GM18861 (cell line): ENCODE data around the gene COL4A1.

Experiments used
- ATAC-seq: cut with Tn5 transposase; IDR thresholded peaks from one replicate; pipeline ENCODE4 v1.9.1; 2021; ENCODE audit not compliant: unreplicated experiment

The COL4A1 gene

DNA sequence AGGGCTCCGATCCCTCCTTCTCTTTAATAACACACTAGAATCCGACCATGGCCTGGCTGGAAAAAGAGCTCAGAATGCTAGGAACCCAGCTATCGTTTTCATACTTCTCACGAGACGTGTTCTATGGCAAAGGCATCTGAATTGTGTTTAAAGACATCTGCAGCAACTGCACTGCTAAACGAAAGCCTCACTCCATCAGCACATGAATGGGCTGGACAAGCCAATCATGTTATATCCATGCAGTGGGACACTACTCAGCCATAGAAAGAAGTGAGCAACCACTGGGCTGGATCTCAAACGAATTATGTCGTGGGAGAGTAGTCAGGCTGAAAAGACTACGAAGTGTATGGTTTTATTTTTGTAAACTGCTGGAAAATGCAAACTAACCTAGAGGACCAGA lies 136.1 kb downstream of the COL4A1 start:
- ATAC-seq = no peak

DNA sequence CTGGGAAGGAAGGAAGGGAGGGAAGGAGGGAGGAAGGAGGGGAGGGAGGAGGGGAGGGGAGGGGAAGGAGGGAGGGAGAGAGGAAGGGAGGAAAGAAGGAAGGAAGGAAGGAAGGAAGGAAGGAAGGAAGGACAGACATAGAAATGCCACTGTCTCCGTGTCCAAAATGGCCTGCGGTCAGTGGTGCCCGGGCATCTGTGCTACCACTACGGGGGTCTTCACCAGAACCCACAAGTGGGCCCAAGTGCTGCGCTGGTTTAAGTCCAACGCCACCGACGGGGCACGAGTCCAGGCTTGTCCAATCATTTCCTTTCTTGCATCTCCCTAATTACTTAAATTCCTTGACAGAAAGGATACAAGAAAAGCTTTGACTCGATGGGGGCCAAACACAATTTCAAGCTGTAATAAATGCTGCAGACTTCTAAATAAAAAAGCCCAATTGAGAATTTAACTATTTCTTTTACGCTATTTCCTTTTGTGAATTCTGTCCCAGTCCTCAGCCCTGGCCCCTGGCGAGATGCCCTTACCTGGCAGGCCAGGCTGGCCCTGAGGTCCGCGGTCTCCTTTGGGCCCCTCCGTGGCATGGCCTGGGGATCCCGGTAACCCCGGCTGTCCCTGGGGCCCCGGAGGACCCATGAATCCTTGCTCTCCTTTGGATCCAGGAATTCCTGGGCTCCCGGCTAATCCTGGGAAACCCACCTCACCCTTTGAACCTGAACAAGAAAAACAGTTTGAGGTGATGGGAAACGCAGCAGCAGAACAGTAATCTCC lies 136.8 kb downstream of the COL4A1 start:
- ATAC-seq = no peak

DNA sequence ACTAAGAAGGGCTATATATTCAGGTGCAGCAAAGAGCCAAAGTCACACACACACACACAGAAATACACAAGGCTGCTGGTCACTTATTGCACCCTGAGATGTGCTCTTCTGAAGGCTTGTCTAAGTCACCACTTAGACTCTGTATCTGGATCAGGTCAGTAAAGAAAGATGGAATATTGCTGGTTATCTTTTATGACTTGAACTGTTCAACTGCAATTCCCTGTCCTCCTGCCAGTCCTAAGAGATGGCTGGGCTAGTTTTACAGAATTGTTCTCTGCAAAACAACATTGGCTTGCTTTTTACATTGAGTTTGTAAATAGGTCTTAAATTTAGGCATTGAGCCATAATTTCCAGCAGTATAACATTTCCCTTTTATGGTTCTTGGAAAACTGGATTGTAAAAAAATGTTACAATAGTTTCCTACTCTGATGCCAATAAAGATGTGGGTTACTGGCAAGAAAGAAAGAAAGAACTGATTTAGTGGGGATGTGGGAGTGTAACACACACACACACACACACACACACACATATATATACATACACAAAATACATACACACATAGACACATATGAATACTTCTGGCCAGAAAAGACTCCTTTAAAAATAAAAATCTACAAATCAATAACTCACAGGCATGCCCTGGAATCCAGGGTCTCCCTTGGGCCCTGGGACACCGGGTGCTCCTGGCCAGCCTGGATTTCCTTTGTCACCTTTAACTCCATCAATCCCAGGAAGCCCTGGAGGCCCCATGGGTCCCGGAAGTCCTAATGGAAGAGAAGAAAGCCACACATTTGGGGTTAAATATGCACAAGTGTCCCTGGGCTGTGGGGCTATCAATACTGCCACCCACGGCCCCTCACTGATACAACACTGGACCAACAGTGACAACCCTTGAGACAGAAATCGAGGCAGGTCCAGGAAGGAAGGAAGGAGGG lies 137.7 kb downstream of the COL4A1 start:
- ATAC-seq = no peak

DNA sequence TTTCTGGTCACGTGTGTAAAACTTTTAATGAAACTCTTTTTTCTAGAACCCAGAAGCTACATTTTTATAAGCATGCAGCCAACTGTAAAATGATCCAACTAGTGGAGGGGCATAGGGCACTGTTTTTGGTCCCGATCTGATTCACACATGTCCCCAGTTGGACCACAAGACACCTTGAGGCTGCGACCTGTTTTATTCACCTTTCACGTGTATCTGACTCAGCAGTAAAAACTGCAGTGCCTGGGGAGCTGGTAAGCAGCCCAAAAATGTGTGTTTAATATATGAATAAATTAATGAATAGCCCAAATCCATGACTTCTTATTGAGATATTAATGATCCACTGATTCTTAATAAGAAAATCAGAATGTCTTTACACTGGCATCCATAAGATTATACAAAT lies 140.4 kb downstream of the COL4A1 start:
- ATAC-seq = no peak

DNA sequence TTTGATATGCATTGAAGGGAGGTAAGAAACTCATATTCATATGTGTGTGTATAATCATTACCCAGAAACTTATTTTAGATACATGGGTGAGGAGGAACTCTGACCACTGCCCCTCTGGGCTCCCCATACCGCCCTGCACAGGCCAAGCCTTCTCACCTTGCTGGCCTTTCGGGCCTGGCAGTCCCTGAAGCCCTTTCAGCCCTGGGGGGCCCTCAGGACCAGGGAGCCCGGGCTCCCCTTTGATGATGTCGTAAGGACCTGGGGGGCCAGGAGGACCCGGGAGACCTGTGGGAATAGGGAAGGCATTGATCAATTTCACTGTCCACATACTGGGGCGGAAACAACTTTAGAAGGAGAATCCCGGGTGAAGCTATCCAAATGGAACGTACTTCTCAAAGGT lies 142.3 kb downstream of the COL4A1 start:
- ATAC-seq = no peak

DNA sequence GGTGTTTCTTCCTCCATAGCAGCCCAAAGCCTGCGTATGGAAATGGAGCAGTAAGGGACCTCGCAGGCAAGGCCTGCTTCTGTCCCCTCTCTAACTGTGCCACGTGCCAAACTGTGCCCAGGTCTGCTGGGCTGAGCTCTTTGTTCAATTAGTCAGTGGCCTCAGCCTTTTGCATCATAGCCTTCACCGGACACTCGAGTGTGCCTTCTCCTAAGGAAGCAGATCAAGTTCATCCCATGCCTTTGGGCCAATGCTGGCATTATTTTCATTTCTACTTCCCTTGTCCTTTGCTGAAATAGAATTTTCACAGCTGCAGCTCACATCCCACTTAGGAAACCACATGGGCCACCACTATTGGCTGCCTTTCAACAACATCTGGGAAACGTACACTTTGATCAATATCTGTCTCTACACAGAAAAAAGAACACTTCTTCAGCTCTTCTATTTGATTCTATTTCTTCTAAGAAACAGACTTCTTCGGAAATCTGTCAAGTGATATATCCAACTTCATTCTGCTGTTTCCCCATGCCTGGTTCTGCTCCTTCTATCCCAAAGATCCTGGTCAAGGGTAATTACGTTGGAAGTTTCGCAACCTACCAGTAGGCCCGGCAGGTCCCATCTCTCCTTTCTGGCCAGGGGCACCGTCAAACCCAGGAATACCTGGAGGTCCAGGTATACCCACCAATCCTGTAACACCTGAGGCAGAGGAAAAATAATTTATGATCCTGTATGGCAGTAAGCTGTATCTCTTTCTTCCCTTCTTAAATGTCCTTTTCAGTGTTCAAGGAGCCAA lies 143.9 kb downstream of the COL4A1 start:
- no peak for ATAC-seq

DNA sequence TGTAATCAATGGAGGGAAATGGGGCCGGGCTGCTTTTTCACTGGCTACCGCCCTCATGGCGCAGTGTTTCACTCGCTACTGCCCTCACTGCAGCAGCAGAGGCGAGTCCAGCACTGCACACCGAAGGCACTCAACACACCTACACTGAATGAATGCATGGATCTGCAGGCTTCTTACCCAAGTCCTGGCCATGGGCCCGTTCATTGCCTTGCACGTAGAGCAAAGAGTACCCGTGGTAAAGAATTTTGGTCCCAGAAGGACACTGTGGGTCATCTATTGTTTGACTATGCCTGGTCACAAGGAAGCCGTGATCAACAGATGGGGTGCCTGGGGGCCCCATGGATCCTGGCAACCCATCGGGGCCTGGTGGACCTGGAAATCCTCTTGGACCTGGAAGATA lies 144.9 kb downstream of the COL4A1 start:
- ATAC-seq = no peak

DNA sequence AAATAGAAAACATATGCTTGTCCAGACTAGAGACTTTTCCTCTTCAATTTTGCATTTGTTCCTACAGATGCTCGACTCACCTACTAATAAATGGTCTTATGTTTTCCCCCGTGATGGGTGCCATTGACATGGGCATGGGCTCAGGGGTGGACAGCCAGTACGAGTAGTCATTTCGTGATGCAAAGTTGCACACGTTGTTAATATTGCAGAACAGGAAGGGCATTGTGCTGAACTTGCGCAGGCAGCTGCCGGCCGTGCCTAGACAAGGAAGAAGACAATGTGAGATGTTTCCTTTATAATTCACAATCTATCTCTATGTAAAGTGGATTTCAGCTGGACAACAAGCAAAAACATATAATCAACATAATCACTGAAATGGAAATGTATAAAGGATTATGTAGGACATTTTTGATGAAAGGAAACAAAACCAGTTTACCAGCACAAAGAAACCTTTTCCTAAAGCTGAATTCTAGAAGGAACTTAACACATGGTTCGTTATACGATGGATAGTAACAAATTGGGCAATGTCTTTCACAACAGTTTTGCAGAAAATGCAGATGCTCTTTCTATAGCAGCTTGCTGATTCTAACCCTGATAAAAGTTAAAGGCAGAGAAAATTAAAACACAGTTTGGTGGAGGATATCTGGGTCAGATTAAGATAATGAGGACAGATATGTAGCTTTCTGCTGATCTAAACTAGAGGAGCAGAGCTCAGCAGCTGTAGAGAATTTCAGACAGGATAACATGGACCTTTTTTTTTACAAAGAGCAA lies 145.7 kb downstream of the COL4A1 start:
- no peak for ATAC-seq

DNA sequence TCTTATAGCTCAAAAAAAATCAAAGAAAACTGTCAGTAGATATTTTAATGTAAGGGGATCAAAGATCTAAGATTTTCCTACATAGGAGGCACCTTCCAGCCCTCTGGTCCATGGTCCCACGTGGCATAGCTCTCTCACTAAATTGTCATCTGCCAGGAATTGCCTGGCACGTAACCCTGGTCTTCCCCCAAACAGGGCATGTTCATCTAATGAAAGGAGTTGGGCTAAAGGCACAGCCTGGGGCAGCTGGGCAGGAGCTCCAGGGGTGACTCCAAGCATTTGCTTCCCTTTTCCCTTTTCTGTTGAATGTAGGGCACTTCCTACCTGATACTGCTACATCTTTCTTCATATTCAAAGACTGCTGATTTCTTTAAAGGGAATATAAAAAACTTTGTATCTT lies 148.7 kb downstream of the COL4A1 start:
- ATAC-seq = no peak

DNA sequence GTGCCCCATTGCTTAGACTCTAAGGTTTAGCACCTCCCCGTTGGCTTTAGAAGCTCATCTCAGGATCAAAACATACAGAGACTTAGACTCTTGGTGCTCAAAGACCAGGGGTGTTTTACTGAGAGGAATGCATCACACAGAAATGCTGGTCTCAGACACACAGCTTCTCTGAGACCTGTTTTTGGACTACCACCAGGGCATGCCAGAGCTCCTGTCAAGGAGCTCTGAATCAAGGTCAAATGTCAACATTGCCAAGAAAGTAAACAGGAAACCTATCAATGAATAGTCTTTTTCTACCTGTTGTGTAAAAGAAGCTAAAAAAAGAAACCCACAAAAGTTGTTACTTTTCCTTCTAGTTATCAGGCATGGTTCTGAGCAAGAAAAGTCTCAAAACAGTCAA lies 149.2 kb downstream of the COL4A1 start:
- no peak for ATAC-seq

DNA sequence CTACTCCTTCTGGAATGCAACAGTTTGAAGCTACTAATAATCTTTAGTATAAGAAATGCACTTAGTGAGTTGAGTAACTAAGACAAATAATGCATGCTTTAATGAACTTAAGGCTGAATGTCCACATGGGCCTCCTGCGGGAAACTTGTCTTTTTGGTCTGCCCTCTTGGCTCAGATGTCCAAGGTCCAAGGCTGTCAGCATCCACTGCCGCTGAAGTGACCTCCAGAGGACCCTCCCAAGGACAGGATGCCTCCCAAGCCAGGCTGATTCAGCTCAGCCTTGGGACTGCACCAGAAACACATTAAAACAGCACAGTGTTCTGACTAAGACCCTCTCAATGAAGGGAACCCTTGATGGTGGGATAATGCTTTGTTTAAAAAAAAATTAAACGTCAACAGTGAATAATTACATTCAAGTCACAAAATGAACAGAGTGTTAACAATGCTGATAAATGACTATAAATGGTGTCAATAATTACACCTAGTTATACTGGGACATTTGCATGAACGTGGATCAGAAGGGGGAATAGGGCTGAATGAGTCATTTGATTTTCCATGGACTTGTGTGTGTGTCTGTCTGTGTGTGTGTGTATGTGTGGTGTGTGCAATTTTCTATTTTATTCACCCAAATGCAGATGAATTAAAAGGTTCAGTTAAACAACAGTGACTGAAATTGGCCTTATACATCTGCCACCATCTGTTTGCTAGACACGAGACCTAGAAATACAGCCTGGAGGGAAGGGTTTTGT lies 150.5 kb downstream of the COL4A1 start:
- ATAC-seq = no peak

DNA sequence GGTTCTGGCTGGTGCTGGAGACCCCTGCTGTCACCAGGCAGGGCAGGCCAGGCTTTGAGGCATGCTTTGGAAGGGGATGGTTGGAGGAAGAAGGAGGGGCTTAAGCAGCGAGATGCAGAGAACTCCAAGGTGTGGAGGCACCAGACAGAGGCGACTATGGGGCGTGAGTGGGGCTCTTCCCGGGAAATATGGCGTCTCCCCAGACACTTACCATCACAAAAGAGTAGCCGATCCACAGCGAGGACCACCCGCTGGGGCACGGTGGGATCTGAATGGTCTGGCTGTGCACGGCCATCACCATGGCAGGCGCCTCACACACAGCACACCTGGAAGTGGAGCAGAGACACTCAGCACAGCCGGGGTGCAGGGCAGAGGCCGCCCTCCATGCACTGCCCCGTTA lies 151.9 kb downstream of the COL4A1 start:
- ATAC-seq = no peak

DNA sequence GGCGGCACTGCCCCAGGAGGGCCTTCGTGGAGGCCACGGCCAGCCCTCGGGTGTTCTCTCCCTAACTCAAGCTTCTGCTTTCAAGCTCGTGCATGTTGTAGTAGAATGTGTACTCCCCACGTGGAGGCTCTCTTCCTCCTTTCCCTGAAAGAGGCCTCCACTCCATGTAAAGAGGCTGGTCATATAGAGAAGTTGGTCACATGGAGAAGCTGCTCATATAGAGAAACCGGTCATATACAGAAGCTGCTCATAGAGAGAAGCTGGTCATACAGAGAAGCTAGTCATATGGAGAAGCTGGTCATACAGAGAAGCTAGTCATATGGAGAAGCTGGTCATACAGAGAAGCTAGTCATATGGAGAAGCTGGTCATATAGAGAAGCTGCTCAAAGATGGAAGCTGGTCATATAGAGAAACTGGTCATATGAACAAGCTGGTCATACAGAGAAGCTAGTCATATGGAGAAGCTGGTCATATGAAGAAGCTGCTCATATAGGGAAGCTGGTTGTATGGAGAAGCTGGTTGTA lies 152.5 kb downstream of the COL4A1 start:
- no peak for ATAC-seq

DNA sequence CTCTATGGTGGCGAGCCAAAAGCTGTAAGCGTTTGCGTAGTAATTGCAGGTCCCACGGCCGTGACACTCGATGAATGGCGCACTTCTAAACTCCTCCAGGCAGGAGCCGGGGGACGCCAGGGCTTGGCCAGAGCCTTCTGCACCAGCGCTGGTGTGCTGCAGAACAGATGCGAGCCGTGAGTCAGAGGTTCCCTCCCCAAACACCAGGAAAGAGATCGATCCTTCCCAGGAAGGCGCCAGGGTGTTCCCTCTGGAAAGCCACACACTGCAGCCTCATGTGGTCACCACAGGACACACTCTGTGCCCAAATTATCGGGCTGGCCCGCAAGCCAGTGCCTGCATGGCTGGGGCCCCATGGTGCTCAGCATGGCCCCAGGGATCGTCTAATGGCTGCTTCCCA lies 154.6 kb downstream of the COL4A1 start:
- no peak for ATAC-seq

DNA sequence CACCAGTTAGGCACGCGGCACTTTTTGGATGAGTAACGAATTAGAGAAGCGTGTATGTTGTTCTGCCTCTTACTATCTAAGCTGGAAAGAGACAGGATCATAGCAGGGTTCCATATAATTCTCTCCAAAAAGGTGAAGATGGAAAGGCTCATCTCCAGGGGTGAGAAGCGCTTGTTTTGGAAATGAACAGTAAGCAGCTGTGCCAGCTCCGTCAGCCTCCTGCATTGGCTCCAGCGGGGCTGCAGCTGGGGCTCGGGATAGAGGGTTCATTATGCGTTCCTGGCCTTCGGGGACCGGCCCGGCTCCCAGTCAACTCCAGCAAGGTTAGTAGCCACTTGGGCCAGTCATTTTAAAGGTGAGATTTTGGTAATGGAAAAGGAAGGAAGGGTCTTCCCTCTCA lies 155.5 kb downstream of the COL4A1 start:
- ATAC-seq = no peak

DNA sequence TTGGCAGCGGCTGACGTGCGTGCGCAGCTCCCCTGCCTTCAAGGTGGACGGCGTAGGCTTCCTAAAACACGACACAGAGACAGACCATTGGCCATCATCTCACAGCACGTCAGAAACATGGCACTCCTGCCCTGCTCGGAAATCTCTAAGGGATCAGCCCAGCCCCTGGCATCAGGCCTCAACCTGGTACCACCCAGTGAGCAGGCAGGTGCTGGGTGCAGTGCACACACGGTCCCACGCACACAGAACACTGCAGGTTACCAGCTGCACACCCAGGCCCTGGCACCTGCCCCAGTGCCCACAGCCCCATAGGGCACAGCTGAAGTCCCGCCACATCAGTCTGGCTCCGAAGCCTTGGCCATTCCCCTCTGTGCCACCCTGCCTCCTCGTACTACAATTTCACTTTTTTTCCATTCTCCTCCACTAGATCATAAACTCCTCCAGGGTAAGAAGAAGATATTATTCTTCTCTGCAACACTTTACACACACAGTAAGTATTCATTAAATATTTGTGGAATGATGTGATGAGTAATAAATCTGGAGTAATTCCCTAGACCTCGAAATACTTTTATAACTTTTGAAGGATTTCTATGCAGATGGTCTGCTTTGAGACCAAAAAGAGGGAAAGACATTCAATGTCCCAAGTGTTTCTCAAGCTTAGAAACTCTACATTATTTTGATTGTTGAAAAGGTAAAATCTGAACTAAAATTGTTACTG lies 156.4 kb downstream of the COL4A1 start:
- no peak for ATAC-seq

DNA sequence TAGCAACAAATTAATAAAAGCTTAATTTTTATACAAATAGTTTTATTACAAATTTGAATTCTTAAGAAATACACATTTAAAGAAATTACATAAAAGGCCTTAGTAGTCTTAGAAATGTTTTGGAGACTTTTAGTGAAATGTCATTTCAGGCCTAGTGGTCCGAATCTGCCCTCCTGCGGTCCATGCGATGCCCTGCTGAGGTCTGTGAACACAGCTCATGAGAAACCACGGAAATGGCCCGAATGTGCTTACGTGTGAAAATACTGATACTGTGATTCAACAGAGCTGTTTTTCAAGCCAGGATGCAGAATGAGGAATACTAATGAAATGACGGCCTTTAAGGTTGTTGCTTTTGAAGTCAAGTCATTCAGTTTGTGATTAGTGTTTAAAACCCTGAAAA lies 157.9 kb downstream of the COL4A1 start:
- ATAC-seq = no peak

DNA sequence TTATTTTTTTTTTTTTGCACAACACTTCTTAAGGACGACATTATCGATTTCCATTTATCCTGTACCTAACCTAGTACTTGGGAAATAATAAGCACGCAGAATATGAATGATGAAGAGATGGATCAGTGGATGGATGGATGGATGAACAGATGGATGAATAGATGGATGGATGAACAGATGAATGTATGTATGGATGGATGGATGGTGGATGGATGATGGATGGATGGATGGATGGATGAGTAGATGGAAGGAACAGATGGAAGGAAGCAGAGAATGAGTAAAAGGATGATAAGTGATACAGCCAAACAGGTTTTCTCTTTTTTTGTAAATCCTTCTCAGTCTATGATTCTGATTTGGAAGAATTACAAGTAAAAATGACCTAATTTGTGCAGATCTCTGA lies 166.9 kb downstream of the COL4A1 start:
- ATAC-seq = no peak

DNA sequence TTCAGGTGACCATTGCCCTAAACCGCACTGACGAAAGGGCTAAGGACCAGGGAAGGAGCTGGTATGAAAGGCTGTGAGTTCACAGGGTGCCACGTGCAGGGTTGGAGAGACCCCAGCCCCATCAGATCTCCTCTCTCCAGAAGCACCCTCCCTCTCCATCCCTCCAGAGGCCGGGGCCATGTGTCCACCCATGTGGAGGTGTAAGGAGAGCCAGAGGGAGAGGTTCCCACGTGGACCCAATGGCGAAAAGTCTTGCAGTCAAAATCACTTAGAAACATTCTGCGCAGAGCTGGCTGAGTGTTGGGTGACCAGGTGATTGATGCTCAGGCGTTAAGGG lies 168.3 kb downstream of the COL4A1 start:
- ATAC-seq = no peak
